HG03460 (cell line): ENCODE measurements around the gene CTSD.
"Not testable (repeated sequence)": the region's sequence is repeated elsewhere in the genome, so short reads cannot be mapped to it uniquely, and the experiment has no call there.

Experiments
- ATAC-seq: cut with Tn5 transposase; IDR thresholded peaks from one replicate; pipeline ENCODE4 v1.9.1; 2021; ENCODE audit not compliant: unreplicated experiment

CTSD gene

GRCh38 chr11:1763796-1764661 is at the start of gene CTSD:
Gene CTSD (minus strand): TSS chr11:1763927. CDS start chr11:1763859, 68 bp downstream.
- ATAC-seq, result peak; percentile 75

- not testable (repeated sequence) for ATAC-seq
Measured at GRCh38 chr11:1813356-1813755, 49.6 kb upstream of the CTSD start.

DNA sequence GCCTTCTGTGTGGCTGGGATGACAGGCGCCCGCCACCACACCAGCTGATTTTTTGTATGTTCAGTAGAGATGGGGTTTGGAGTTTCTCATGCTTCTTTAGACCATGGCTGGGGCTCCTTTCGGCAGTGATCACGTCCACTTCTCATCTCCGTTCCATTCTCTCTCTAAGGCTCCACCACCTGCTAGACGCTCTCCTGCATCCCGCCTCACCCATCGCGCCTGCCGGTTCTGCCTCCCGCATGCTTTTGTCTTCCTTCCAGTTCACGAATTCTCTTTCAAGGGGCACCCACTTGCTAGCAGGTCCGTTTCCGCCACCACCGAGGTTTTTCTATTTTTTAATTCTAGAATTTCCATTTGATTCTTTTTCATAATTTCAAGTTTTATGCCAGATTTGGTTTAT is 49.1 kb upstream of the CTSD start:
- no peak for ATAC-seq

DNA sequence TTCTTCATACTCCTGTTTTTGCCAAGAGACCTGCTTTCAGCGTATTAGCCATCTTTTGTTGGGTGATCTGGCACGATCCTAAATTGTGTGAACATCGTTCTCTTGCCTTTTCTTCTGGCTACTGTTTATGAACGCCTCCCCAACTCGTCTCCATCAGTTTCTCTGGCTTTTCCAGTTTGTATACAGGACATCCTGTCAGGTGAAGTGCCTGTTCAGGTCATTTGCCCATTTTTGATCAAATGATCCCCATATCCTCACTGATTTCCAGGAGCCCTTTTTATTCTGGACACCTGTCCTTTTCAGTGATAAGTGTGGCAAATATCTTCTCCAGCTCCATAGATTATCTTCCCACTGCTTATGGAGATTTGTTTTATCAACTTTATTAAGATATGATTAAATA is 48.5 kb upstream of the CTSD start:
- ATAC-seq, result no peak

- ATAC-seq, result no peak
Measured at GRCh38 chr11:1810761-1811160, 47.0 kb upstream of the CTSD start.

GRCh38 chr11:1807264-1807995 is 43.7 kb upstream of the CTSD start:
- no peak for ATAC-seq

- ATAC-seq, result no peak
Measured at GRCh38 chr11:1805525-1805924, 41.8 kb upstream of the CTSD start.

DNA sequence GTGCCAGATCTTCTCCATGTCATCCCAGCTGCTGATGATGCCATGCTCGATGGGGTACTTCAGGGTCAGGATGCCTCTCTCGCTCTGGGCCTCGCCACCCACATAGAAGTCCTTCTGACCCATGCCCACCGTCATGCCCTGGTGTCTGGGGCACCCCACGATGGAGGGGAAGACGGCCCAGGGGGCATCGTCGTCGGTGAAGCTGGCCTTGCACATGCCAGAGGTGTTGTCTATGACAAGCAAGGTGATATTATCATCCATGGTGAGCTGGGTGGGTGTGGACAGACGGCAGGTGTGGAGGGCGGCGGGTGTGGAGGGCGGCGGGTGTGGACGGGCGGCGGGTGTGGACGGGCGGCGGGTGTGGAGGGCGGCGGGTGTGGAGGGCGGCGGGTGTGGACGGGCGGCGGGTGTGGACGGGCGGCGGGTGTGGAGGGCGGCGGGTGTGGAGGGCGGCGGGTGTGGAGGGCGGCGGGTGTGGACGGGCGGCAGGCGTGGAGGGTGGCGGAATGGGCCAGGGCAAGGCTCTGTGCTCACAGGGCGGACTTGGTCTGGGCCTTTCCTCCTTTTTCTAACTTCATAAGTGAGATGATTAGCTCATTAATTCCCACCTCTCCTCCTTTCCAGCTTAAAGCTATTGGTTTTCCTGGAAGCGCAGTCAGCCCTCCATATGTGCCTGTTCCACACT is 40.2 kb upstream of the CTSD start:
- not testable (repeated sequence) for ATAC-seq

- ATAC-seq, result no peak
Measured at GRCh38 chr11:1803246-1803645, 39.5 kb upstream of the CTSD start.

- ATAC-seq, result no peak
Measured at GRCh38 chr11:1797391-1798125, 33.8 kb upstream of the CTSD start.

- no peak for ATAC-seq
Measured at GRCh38 chr11:1796413-1797011, 32.8 kb upstream of the CTSD start.

GRCh38 chr11:1793081-1793480 is 29.4 kb upstream of the CTSD start:
- no peak for ATAC-seq

- no peak for ATAC-seq
Measured at GRCh38 chr11:1792461-1792860, 28.7 kb upstream of the CTSD start.

DNA sequence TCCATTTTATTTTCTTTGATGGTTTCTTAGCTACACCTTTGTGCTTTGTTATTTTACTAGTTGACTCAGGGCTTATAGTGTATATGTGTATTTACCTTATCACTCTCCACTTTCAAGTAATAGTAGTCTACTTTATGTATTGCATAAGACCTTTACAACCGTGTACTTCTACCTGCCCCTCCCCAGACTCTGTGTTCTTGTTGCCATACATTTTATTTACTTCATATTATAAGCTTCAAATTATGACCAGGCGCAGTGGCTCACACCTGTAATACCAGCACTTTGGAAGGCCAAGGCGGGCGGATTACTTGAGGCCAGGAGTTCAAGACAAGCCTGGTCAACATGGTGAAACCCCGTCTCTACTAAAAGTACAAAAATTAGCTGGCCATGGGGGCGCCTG is 28.2 kb upstream of the CTSD start:
- ATAC-seq, result no peak

DNA sequence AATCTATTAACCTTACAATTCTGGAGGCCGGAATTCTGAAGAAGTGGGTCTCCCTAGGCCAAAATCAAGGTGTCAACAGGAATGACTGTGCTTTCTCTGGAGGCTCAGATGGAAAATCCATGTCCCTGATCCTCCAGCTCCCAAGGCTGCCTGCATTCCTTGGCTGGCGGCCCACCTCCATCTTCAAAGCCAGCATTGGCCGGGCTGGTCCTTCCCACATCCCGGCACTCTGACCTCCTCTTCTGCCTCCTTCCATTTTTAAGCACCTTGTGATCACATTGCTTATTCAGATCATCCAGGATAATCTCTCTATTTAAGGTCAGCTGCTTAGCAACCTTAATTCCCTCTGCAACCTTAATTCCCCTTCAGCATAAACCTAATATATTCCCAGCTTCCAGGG is 22.7 kb upstream of the CTSD start:
- ATAC-seq, result no peak

DNA sequence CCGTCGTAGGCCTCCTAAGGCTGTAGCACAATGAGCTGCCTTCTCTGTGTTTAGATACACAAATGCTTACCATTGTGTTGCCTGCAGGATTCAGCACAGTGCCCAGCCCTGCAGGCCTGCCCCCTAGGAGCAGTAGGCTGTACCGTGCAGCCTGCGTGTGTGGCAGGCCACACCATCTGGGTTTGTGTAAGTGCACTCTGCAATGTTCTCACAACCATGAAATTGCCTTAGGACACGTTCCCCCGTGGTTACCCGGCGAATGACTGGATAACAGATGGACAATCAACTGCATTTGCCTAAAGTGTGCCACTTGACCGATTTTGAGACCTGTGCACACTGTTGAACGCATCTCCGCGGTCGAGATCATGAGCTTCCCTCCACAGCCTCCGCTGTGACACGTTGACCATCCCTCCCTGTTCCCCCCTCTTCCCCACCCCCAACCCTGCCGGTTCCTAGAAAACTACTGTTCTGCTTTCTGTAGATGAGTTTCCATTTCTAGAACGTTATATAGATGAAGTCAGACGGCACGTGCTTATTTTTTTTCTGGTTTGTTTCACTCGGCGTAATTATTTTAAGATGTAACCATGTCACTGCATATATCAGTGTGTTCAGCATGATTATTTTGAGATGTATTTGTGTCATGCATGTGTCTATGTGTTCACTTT is 22.2 kb upstream of the CTSD start:
- ATAC-seq, result no peak

GRCh38 chr11:1784761-1785650 is 21.3 kb upstream of the CTSD start:
- no peak for ATAC-seq

DNA sequence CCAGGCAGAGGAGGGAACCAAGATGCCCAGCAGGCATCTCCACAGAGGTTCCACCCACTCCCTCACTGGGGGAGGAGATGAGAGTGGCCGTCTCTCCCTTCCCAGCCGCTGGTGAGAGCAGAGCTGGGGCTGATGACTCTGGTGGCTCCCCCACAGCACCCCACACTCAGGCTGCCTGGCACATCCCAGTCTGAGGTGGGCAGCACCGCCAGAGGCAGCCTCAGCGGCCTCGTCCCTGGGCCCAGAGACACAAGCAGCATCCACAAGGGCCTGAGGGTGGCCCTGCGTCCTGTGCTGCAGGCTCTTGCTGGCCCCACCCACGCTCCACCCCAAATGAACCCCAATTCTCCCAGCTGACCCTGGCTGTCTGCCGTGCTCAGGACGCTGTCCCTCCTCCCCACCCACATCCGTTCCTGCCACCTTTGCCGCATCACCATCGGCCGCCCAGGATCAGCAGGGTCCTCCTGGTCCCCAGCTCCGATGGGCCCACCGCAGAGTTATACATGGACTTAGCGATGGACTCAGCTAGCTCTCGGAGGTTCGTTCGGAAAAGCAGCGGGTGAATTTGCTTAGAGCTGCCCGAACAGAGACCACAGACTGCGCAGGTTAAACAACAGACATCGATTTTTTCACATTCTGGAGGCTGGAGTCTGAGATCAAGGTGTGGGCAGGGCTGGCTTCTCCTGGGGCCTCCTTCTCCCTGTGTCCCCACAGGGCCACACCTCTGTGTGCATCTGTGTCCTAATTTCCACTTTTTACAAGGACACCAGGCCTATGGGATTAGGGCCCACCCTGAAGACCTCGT is 20.2 kb upstream of the CTSD start:
- ATAC-seq, result no peak
